NCI-H748 treated with DMSO at 0.1 percent for 48 hours (cell line): ENCODE data around the gene GLI1.
"Not testable (repeated sequence)": the region's sequence is repeated elsewhere in the genome, so short reads cannot be mapped to it uniquely, and the experiment has no call there.

Experiments
- DNase-seq: peaks from one replicate; lab custom pipeline; 2025; lab: John Stamatoyannopoulos, UW

The GLI1 gene

DNA sequence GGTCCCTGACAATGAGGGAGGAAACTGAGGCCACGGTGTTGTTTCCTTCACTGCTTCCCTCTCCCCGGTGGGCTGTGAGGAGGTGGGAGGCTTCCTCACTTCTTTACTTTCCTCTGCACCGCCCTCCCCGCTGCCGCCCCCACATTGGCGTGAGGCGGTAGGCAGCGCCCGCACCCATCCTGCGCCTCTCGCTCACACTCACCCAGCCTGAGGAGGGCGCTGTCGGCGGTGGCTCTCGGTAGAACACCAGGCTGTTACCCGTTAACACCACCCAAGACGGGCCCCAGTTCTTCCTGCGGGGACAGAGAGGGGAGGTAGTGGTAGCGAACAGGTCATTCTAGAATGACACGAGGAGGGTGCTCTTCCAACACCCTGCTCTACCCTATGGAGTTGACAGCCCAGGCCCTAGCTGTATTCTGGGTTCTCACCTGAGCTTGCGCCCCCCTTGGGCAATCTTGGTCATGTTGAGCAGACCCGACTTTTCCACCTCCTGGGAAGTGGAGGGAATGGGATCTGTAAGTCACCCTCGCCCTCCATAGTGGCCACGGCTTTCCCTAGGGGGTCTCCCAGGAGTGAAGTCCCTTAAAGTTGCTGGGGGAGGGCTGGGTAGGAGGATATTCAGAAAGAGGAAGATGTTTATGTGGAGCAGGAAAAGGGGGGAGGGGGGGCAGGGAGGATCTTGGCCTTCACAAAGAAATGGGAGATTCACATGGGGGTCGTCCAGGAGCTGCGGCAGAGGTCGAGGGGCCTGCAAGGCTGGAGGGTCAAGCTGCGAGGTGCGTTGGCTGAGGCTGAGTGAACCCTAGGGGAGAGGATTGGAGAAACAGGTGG is 16.8 kb downstream of the GLI1 start:
- DNase-seq = no peak

DNA sequence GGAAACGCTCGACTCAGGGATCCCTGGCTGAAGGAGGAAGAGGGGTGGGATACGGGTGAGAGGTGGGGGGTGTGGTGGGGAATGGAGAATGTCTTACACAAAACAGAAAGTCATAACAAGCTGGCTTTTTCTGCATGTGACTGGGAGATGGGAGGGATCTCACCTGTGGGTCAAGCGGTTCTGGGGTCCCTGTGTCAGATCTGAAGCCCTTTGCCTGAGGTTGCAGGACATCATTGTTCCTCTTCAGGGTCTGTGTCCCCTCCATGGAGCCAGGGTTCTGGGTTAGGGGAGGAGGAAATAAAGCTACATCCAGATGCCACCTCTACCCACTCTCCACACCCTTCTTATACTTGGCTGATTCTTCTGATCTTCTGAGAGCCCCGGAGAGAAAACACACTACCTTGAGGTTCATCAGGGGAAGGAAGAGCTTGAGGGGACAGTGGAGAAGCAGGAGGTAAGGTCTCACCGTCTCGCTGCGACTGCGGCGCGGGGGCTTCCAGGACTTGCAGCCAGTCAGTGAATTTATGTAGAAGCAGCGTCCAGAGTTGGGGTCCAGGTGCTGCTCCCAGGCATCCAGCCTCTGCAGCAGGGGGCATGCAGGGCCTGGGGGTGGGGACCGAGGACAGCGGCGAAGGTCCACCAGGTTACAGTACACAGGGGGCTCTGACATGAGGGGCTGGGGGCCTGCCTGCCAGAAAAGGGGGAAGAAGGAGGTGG is 17.6 kb downstream of the GLI1 start:
- no peak for DNase-seq

GRCh38 chr12:57477710-57478681 is 18.4 kb downstream of the GLI1 start:
- DNase-seq = no peak

GRCh38 chr12:57479043-57479375 is 19.4 kb downstream of the GLI1 start:
- DNase-seq = no peak

DNA sequence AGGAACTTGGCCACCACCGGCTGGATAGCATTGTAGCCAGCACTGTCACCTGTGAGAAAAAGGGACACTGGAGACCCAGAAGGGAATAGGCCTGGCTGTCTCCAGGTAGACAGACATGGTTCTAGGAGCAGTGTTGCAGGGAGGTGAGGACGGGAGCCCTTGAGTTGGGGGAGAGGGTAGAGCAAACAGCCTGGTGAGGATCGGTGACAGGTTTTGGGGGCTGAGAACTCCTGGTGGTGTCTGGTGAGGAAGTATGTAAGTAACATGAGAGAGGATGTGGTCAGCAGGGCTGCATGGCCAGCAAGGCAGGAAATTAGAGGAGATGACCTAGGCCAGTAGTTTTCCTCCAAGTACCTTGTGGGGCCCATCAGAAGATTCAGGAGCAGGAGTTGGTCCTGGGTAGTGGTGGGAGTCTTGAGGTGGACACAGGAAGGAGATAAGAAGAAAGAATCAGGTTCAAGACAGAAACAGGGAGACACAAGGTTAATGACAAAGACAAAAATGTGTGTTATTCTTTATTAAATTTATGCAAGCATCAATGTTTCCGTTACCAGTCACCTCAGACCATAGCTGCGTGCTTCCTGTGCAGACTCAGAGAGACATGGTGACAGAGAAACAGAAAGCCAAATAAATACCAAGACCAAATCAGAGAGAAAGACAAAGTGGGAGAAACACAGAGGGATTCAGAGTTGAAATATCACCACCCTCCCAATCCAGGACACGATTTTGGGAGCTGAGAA is 20.0 kb downstream of the GLI1 start, which contains the start of gene ARHGAP9:
Gene ARHGAP9 (minus strand): TSS at position 491 of the 740 bp plus-strand sequence. CDS start 460 bp downstream, at position 31.
- no peak for DNase-seq

- no peak for DNase-seq
Measured at GRCh38 chr12:57481671-57482070, 22.1 kb downstream of the GLI1 start.

GRCh38 chr12:57483466-57483865 is 23.9 kb downstream of the GLI1 start:
- DNase-seq = no peak

DNA sequence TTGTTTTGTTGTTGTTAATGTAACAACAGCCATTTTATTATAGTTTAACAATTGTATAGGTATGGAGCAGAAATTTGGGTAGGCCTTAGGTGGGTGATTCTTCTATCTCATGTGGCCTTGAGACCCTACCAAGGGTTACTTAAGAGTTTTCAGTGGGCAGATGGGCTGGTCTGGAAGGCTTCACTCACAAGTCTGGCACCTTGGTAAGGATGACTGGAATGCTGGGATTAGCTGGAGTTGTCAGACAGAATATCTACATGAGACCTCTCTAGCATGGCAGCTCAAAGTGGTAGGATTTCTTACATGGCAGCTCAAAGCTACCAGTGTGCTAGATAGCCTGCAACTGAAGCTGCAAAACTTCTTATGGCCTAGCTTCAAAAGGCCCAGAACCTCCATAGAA is 26.1 kb downstream of the GLI1 start:
- DNase-seq = no peak

- no peak for DNase-seq
Measured at GRCh38 chr12:57487055-57487596, 27.5 kb downstream of the GLI1 start.

GRCh38 chr12:57487597-57488401 is 28.2 kb downstream of the GLI1 start, which contains the start of gene MARS1:
TSS of gene MARS1 (plus strand) at chr12:57488068. CDS start at chr12:57488091, 23 bp downstream.
- peak; percentile 92 for DNase-seq

DNA sequence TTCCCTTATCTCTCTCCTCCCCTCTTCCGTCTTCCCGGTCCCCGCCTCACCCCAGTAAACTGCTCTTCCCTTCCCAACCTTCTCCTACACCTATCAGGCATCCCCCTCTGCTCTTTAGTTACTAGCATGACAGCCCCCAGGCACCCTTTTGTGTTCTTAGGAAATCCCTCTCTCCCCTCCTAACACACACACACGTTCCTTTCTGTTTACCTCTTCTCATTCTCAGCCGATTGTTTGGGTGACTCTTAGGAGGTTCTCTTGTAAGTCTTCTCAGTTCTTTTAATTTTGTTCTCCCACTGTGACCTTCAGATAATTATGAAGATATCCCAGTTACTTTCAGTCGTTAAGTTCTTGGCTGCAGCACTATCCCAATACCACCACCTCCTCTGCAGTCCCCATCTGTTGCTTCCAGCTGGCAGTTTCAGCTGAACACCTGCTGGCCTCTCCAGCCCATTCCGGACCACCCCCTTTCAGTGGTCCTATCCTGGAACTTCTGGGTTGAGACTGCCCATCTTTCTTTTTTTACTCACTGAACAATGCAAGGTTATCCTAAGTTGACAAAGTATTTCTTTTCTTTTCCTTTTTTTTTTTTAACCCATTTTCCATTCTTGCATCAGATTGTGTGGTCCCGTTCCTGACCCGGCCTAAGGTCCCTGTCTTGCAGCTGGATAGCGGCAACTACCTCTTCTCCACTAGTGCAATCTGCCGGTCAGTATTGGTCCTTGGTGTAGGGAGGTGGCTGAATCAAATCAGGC is 29.0 kb downstream of the GLI1 start:
- no peak for DNase-seq

GRCh38 chr12:57489157-57489641 is 29.6 kb downstream of the GLI1 start:
- no peak for DNase-seq

DNA sequence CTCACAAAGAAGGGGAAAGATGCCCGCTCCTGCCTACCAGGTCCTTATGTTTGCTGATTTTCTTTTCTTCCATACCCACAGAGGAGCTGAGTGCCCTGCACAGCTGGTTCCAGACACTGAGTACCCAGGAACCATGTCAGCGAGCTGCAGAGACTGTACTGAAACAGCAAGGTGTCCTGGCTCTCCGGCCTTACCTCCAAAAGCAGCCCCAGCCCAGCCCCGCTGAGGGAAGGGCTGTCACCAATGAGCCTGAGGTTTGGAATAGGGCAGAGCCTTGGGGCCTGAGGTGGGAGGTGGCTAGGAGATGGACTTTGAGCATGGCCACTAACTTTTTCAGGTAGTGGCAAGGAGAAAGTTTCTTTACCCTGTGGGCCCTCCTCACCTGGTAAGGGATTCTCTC is 30.5 kb downstream of the GLI1 start:
- DNase-seq = no peak

DNA sequence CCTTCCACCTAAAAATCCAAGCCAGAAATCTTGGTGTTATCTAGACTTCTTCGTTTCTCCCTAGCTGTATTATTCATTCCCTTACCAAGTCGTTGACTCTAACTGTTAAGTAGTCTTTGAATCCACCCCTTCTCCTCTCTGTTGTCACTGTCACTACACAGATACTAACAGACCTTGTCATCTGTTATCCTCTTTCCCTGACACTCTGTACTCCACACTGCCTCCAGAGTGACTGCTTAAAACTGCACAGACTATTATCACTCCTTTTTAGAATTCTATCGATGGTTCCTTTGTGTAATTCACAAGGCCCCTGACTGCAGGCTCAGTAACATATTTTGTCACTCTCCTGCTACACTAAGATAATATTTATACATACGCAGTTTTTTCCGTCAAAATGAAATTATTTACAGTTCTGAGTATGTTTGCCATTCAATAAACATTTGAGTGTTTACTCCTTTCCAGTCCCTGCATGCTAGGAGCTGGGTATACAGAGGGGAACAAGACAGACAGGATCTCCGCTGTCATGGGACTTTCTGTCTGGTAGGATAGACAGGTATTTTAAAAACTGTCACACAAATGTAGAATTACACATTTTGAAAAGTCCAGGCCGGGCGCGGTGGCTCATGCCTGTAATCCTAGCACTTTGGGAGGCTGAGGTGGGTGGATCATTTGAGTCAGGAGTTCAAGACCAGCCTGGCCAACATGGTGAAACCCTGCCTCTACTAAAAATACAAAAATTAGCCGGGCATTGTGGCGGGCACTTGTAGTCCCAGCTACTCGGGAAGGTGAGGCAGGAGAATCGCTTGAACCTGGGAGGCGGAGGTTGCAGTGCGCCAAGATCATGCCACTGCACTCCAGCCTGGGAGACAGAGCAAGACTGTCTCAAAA is 32.1 kb downstream of the GLI1 start:
- no peak for DNase-seq

DNA sequence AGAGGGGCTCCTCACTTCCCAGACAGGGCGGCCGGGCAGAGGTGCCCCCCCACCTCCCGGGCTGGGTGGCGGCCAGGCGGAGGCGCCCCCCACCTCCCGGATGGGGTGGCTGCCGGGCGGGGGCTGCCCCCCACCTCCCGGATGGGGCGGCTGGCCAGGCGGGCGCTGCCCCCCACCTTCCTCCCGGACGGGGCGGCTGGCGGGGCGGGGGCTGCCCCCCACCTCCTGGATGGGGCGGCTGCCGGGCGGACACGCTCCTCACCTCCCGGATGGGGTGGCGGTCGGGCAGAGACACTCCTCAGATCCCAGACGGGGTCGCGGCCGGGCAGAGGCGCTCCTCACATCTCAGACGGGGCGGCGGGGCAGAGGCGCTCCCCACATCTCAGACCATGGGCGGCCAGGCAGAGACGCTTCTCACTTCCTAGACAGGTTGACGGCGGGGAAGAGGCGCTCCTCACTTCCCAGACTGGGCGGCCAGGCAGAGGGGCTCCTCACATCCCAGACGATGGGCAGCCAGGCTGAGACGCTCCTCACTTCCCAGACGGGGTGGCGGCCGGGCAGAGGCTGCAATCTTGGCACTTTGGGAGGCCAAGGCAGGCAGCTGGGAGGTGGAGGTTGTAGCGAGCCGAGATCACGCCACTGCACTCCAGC is 35.6 kb downstream of the GLI1 start:
- not testable (repeated sequence) for DNase-seq

DNA sequence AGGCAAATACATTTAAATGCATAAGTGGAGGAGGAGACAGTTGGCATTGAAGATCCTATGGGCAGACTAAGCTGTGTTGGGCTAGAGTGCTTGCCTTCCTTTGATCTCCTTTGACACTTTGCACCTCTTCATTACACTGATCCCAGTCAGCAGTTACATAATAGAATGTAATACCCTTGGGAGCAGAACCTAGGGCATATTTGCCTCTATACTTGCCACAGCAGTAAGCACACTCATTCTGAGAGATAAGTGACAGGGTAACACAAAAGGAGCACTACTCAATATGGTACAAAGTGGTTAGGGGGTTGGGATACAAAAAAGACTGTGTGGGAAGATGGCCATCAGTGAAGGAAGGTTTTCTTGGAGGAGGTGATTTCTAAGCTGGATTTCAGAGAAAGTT is 37.2 kb downstream of the GLI1 start:
- DNase-seq = no peak

DNA sequence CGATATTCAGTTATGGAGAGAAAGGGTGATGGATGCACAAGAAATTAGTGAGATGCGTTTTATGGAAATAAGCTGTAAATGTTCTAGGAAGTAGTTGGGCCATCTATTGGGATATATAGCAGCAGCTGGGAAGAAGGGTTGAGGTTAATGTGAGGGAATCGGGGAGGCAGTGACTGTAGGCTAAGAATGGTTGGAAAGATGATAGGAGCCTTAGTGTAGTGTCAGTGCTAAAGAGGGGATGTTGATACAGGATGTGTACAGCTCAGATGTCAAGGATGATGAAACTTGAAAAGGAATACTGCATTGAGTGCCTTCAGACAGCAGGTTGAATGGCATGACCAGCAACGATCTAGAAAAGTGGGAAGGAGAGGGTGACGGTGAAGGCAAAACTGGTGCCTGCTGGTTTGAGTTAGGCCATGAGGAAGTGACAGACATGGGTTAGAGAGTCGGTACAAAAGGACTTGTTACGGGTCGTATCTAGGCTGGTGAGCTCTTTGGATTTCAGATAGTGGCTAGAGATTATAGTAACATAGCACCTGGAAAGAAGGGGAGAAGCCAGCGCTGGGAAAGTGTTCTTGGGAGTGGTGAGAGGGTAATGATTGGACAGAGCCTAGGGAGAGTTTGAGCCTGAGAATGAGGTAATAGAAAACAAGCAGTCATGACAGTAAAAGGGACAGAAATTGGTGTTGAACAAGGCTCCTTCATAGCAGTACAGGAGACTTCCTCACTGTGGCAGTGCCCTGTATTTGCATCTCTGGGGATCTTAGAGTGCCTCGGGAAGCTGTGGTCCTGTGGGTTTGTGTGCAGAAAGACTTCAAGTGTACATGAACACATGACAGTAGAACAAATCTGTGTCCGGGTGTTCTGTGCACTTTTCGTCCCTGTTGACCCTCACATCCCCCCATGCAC is 37.9 kb downstream of the GLI1 start:
- DNase-seq = no peak
